Neuronal stem cell (in vitro differentiated cells): ENCODE results near the gene SYNDIG1.

Experiments
- DNase-seq: peaks from one replicate; pipeline ENCODE4 v3.0.0-alpha.2; 2013; ENCODE audit warnings: low spot score
- H2AFZ ChIP-seq: one replicate; pipeline ENCODE4 v1.6.1; 2013; ENCODE audit warnings: mild to moderate bottlenecking, low read length, inconsistent platforms
- H2AK5ac ChIP-seq: 2 replicates; pipeline ENCODE4 v1.6.1; 2013; ENCODE audit warnings: low read depth, mild to moderate bottlenecking, inconsistent platforms, low read length, moderate library complexity, mixed read lengths
- H2BK120ac ChIP-seq: 2 replicates; pipeline ENCODE4 v1.6.1; 2013; ENCODE audit warnings: low read depth, mild to moderate bottlenecking, inconsistent platforms, low read length, moderate library complexity, mixed read lengths
- H2BK12ac ChIP-seq: one replicate; pipeline ENCODE4 v1.6.1; 2013; ENCODE audit warnings: low read length, inconsistent platforms
- H2BK15ac ChIP-seq: 2 replicates; pipeline ENCODE4 v1.6.1; 2013; ENCODE audit warnings: mild to moderate bottlenecking, low read length, inconsistent platforms, mixed read lengths
- H2BK5ac ChIP-seq: one replicate; pipeline ENCODE4 v1.6.1; 2013; ENCODE audit warnings: inconsistent platforms, mild to moderate bottlenecking, low read length, moderate library complexity
- H3K14ac ChIP-seq: one replicate; pipeline ENCODE4 v1.6.1; 2013; ENCODE audit warnings: low read length, inconsistent platforms
- H3K18ac ChIP-seq: 2 replicates; pipeline ENCODE4 v1.6.1; 2013; ENCODE audit warnings: low read length, inconsistent platforms
- H3K23ac ChIP-seq: 2 replicates; pipeline ENCODE4 v1.6.1; 2013; ENCODE audit warnings: low read depth, mild to moderate bottlenecking, mixed read lengths, low read length, inconsistent platforms; ENCODE audit not compliant: poor library complexity
- H3K27ac ChIP-seq: replicated peaks from 3 replicates; pipeline ENCODE4 v1.5.1; 2013; ENCODE audit warnings: low read length, inconsistent platforms
- H3K27me3 ChIP-seq, 3 experiments: 2 replicates each; pipeline ENCODE4 v1.6.1; 2013; ENCODE audit warnings: low read length in 3 of 3, mild to moderate bottlenecking in 2 of 3, inconsistent platforms in 1 of 3, low read depth in 1 of 3, mixed read lengths in 1 of 3, moderate library complexity in 1 of 3; ENCODE audit not compliant: control insufficient read depth in 3 of 3, insufficient read depth in 3 of 3
- H3K36me3 ChIP-seq, 2 donors: replicated peaks in 1 of 2; 2 replicates each; pipeline ENCODE4 v1.6.1; 2013; ENCODE audit warnings: low read length in 2 of 2; ENCODE audit not compliant: control insufficient read depth in 2 of 2, insufficient read depth in 2 of 2
- H3K4ac ChIP-seq: 2 replicates; pipeline ENCODE4 v1.6.1; 2013; ENCODE audit warnings: inconsistent platforms, mild to moderate bottlenecking, low read length, moderate library complexity
- H3K4me1 ChIP-seq, 2 donors: 1 replicate in 1 of 2; 2 replicates in 1 of 2; pipeline ENCODE4 v1.6.1; 2013; ENCODE audit warnings: low read length in 2 of 2, low read depth in 1 of 2; ENCODE audit not compliant: control insufficient read depth in 2 of 2, insufficient read depth in 1 of 2
- H3K4me2 ChIP-seq: one replicate; pipeline ENCODE4 v1.6.1; 2013; ENCODE audit warnings: mild to moderate bottlenecking, low read length, inconsistent platforms; ENCODE audit not compliant: insufficient read depth, poor library complexity, severe bottlenecking
- H3K4me3 ChIP-seq, 2 donors: 2 replicates each; pipeline ENCODE4 v1.5.1; 2013; ENCODE audit warnings: low read length in 2 of 2, mild to moderate bottlenecking in 2 of 2, inconsistent platforms in 1 of 2, moderate library complexity in 1 of 2
- H3K79me1 ChIP-seq: one replicate; pipeline ENCODE4 v1.6.1; 2013; ENCODE audit warnings: low read depth, mild to moderate bottlenecking, inconsistent platforms, low read length, moderate library complexity
- H3K9ac ChIP-seq: one replicate; pipeline ENCODE4 v1.6.1; 2013; ENCODE audit warnings: mild to moderate bottlenecking, low read depth, low read length, inconsistent platforms; ENCODE audit not compliant: poor library complexity
- H3K9me3 ChIP-seq, 2 donors: replicated peaks in 1 of 2; 2 replicates each; pipeline versions ENCODE3 to v1.6.1; 2013; ENCODE audit warnings: low read length in 2 of 2, mild to moderate bottlenecking in 2 of 2, inconsistent platforms in 1 of 2, low read depth in 1 of 2, mixed read lengths in 1 of 2, moderate library complexity in 1 of 2; ENCODE audit not compliant: control insufficient read depth in 2 of 2, insufficient read depth in 1 of 2
- H4K8ac ChIP-seq: one replicate; pipeline ENCODE4 v1.6.1; 2013; ENCODE audit warnings: low read depth, mild to moderate bottlenecking, inconsistent platforms, low read length, moderate library complexity
- H4K91ac ChIP-seq: one replicate; pipeline ENCODE4 v1.6.1; 2013; ENCODE audit warnings: low read length, low read depth, mild to moderate bottlenecking, inconsistent platforms; ENCODE audit not compliant: poor library complexity
- WGBS, 2 donors: extraction: QIAGEN DNeasy Blood & Tissue Kit; methylation state at CpG; one replicate each; pipeline ENCODE4 v1.1.7; 2013; ENCODE audit warnings: missing lambda C conversion rate in 2 of 2, mixed read lengths in 1 of 2; ENCODE audit not compliant: insufficient read length in 2 of 2, insufficient replicate concordance in 1 of 2; ENCODE audit errors: extremely low coverage in 2 of 2; 5-methylcytosine and 5-hydroxymethylcytosine counted together

SYNDIG1 gene

DNA sequence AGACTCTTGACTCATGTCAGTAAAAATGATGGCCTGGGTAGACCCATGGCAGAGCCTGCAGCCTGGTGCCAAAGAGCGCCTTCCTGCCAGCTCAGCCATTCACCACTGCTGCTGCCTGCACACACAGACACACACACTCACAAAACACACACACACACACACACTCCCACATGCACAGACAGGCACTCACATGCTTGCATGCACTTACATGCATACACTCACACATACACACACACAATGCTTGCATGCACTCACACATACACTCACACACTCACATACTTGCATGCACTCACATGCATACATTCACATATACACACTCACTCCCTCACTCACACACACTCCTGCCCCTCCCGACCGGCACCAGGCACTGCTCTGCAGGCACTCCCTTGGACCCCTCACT is 18.0 kb upstream of the SYNDIG1 start:
- peak overlapping the region; percentile 12 for H3K14ac ChIP-seq
- no peak overlapping the region for H3K4ac ChIP-seq
- H3K79me1 ChIP-seq, result no peaks in the 10 kb centered on the region
- H3K27me3 ChIP-seq, result no peaks in the 10 kb centered on the region
- H2BK12ac ChIP-seq, result no peak overlapping the region
- H2BK15ac ChIP-seq, result no peak overlapping the region
- no CpG with 5 or more reads among the region's 3 CpGs for WGBS, 2 donors
- no peak overlapping the region for H2AFZ ChIP-seq
- DNase-seq, result no peak
- no peak overlapping the region for H2BK5ac ChIP-seq
- H4K8ac ChIP-seq, result no peak overlapping the region
- no peak overlapping the region for H3K9ac ChIP-seq
- H3K4me2 ChIP-seq, result no peak overlapping the region
- H3K18ac ChIP-seq, result no peak overlapping the region
- no peak overlapping the region for H2AK5ac ChIP-seq
- no peak overlapping the region for H4K91ac ChIP-seq
- H3K36me3 ChIP-seq, result no peaks in the 10 kb centered on the region
- H2BK120ac ChIP-seq, result no peak overlapping the region
- peak overlapping the region in 1 of 2 donors; percentile 68 for H3K4me3 ChIP-seq
- peak overlapping the region; percentile 22 for H3K23ac ChIP-seq
- no peak overlapping the region for H3K27ac ChIP-seq
- H3K4me1 ChIP-seq, result peaks cover 0 to 8% of the 10 kb centered on the region in 2 donors
- H3K9me3 ChIP-seq, result no peaks in the 10 kb centered on the region

DNA sequence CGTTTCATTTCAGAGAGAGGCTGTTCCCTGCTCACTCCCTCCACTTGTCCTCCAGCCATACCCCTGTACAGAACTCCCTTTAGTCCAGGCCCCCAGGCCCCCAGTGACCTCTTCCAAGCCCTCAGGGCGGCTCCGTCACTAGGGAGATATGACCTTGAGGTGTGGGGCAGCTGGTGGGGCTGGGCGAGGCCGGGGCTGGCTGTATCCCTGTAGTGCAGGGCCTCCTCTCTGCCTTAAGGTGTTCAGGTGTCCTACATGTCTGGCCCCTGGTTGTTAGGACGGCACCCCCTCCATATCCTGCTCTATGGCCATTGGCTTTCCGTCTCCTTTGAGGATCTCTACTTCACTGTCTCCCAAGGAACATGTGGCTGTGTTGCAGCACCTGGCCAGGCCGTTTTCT is 17.4 kb upstream of the SYNDIG1 start:
- no peak for DNase-seq
- Histone ChIP-seq H3K4me1 (peaks cover 0 to 11% of the 10 kb centered on the region in 2 donors), H3K18ac (no peak overlapping the region), H3K36me3 (no peaks in the 10 kb centered on the region), H3K4me3 (no peak overlapping the region), H2BK15ac (no peak overlapping the region), H3K4me2 (no peak overlapping the region), H3K79me1 (no peaks in the 10 kb centered on the region), H4K91ac (no peak overlapping the region), H2BK5ac (no peak overlapping the region), H3K9ac (no peak overlapping the region), H2BK12ac (no peak overlapping the region), H3K9me3 (no peaks in the 10 kb centered on the region), H3K4ac (no peak overlapping the region), H3K23ac (no peak overlapping the region), H2BK120ac (no peak overlapping the region), H3K27me3 (no peaks in the 10 kb centered on the region), H3K27ac (no peak overlapping the region), H4K8ac (no peak overlapping the region), H3K14ac (no peak overlapping the region), H2AK5ac (no peak overlapping the region), H2AFZ (no peak overlapping the region)
- WGBS, 2 donors, result no CpG with 5 or more reads among the region's 8 CpGs

DNA sequence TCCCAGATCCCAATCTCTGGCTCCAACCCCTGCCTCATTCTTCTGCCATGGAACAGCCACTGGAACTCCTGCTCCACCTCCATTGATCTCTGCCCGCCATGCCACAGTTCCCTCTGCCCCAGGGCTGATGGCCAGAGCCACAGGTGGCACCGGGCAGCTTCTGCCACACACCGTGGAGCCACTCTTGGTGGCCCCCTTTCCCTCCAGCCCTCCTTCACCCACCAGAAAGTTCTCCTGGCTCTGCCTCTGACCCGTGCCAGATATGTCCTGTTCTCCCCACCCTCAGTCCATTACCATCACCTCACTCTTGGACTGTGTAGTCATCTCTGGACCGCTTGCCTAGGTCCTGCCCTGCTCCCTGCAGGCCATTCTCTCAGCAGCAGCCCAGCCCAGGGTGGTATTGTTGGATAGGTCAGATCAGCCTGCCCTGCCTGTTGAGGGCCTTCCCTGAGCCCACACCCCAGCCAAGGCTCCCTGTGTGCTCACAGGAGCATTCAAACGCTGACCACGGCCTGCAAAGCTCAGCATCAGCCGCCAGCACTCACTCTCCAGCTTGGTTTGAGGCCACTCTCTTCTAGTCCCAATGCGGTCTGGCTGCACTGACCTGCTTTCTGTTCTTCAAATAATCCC is 16.8 kb upstream of the SYNDIG1 start:
- no peak overlapping the region for H2AFZ ChIP-seq
- H3K36me3 ChIP-seq, result no peaks in the 10 kb centered on the region
- peak overlapping the region; percentile 77 for H2BK15ac ChIP-seq
- DNase-seq, result no peak
- H3K27me3 ChIP-seq, result no peaks in the 10 kb centered on the region
- H3K9ac ChIP-seq, result no peak overlapping the region
- H2AK5ac ChIP-seq, result no peak overlapping the region
- peak overlapping the region; percentile 13 for H3K23ac ChIP-seq
- no peak overlapping the region for H3K4ac ChIP-seq
- no peak overlapping the region for H3K4me3 ChIP-seq
- no peak overlapping the region for H3K14ac ChIP-seq
- H4K8ac ChIP-seq, result no peak overlapping the region
- H2BK12ac ChIP-seq, result peak overlapping the region; percentile 51
- peak overlapping the region; percentile 76 for H2BK120ac ChIP-seq
- H3K9me3 ChIP-seq, result no peaks in the 10 kb centered on the region
- H3K4me2 ChIP-seq, result no peak overlapping the region
- no peak overlapping the region for H3K27ac ChIP-seq
- H4K91ac ChIP-seq, result no peak overlapping the region
- H3K4me1 ChIP-seq, result peaks cover 0 to 11% of the 10 kb centered on the region in 2 donors
- no peaks in the 10 kb centered on the region for H3K79me1 ChIP-seq
- WGBS, 2 donors, result no CpG with 5 or more reads among the region's 9 CpGs
- peak overlapping the region; percentile 67 for H3K18ac ChIP-seq
- H2BK5ac ChIP-seq, result peak overlapping the region; percentile 19

- H2AFZ ChIP-seq, result no peak overlapping the region
Measured at GRCh38 chr20:24453869-24454268, 15.6 kb upstream of the SYNDIG1 start.

More at GRCh38 chr20:24453869-24454268, 15.6 kb upstream of the SYNDIG1 start:
- H3K79me1 ChIP-seq, result no peaks in the 10 kb centered on the region
- no peak overlapping the region for H3K4me3 ChIP-seq
- no peak for DNase-seq
- WGBS, 2 donors, result no CpG with 5 or more reads among the region's 2 CpGs
- H3K36me3 ChIP-seq, result no peaks in the 10 kb centered on the region
- no peak overlapping the region for H3K27ac ChIP-seq
- no peak overlapping the region for H3K4me2 ChIP-seq
- H3K9ac ChIP-seq, result no peak overlapping the region
- H3K18ac ChIP-seq, result no peak overlapping the region
- H3K23ac ChIP-seq, result no peak overlapping the region
- no peak overlapping the region for H2BK120ac ChIP-seq
- no peak overlapping the region for H2BK12ac ChIP-seq
- no peak overlapping the region for H2BK15ac ChIP-seq
- H3K9me3 ChIP-seq, result no peaks in the 10 kb centered on the region
- H3K4ac ChIP-seq, result no peak overlapping the region
- no peak overlapping the region for H4K8ac ChIP-seq
- no peak overlapping the region for H3K14ac ChIP-seq
- H3K27me3 ChIP-seq, result no peaks in the 10 kb centered on the region
- peaks cover 0 to 11% of the 10 kb centered on the region in 2 donors for H3K4me1 ChIP-seq
- H4K91ac ChIP-seq, result no peak overlapping the region
- H2BK5ac ChIP-seq, result no peak overlapping the region
- no peak overlapping the region for H2AK5ac ChIP-seq
